HL-60/S4 treated with retinoic acid at 250 ng/mL for 4 days and 3 days (cell line): ENCODE results near the gene SLC48A1.

Experiments used
- in situ Hi-C: fragments of 300-500 bp; cut with MboI; formaldehyde crosslinking; loops from 2 replicates; pipeline ENCODE4 v1.7.0; 2022; ENCODE audit warnings: low sequenced_read_pairs

Gene SLC48A1

DNA sequence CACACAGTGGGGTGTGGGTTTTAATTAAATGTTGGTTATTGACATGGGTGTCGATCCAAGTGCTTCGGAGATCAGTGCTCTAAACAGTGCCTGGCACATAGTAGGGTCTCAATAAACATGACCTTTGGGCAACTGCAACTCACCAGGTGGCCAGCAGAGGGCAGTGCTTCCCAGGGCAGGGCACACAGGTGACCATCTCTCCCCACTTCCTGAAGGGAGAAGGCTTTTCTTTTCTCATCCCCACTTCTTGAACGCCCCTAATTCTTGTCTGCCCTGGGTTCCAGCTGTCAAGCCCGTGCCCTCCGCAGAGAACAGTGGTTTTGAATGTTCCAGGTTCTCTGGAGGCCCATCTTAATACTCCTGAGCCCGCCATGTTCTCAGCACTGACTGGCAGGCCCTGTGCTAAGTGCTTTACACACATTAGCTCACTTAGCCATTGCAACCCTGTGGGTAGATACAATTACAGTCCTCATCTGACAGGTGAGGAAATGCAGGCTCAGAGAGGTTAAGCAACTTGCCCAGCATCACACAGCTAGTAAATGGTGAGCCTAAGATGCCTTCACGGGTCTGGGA, 30.7 kb upstream of the SLC48A1 start:
- in situ Hi-C loops, result loop anchor here (25.0 kb wide), 1 partner anchor 420 kb away; the partner anchor contains the start of gene ASB8

DNA sequence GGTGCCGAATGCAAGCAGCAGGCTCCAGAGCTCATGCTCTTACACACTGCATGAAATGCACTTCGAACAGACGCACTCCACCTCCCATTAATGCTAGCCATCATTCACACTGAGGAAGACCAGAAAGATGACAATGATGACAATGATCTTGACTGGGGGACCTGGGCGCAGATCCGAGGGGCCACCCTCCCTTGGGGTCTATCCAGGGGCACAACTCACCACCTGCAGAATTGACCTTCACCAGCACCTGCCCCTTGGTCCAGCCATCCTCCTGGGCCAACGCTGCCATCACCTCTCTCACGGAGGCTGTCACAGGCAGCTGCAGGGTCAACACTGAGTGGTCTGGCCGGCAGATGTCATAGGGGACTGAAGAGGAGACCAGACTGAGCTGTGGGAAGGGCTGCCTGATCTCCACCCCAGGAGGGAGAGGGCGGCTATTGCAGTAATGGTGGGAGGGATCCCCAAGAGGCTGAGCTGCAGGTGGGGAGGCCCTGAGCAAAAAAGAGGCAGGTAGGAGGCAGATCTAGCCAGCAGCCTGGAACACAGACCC, 29.7 kb upstream of the SLC48A1 start:
- in situ Hi-C loops, result loop anchor here (25.0 kb wide), 1 partner anchor 419 kb away; the partner anchor contains the start of gene ASB8

DNA sequence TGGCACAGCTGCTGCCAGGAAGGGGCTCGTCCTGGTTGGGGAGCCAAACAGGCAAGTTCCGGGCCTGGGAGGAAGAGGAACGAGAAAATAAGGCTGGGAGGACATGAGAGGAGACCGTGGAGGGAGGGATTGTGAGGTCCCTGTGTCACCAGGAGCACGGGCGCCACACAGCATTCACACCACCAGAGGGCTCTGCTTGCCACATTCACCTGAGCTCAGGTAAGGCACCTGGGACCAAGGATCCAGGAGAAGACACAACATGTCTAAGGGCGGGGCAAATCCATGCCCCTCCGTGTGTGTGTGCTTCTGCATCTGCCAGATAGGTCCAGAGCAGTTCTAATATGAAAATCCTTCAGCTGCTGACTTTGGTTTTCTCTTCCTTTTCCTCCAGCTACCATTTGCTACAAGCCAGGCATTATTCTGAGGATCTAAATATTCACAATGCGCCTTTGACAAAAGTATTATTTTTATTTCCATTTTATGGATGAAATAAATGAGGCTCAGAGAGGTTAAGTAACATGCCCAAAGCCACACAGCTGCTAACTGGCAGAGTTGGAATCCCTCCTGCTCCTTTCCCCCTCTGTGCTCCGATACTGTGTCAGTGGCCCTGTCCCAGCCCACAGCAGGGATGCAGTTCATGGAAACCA, 28.9 kb upstream of the SLC48A1 start:
- in situ Hi-C loops, result loop anchor here (25.0 kb wide), 1 partner anchor 418 kb away; the partner anchor contains the start of gene ASB8

DNA sequence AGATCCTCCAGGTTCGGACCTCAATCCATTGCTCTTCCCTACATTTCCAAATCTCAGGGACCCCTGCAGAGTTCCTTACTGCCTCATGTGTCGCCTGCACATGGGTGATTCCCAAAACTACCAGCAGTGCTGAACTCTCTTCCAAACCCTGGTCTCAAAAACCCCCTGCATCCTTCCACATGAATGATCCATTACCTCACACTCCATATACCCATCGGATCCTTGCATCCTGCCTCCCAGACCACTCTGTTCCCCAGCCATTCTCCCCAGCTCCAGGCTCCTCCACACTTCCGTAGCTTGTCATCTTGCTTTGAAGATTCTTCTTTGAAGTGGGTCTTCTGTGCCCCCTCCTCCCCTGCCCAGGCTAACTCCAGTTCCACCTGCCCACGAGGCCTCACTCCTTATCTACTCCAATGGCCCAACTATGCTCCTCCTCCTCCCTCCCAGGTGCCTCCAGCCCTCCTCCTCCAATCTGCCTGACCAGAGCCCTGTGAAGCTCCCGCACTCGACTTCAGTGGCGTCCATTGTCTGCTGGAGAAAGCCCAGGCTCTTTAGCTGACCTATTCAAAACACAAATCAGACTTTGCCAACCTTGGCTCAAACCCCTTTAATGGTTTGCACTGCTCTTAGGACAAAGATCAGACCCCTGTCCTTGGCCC, 28.1 kb upstream of the SLC48A1 start:
- in situ Hi-C loops, result loop anchor here (25.0 kb wide), 1 partner anchor 417 kb away; the partner anchor contains the start of gene ASB8

DNA sequence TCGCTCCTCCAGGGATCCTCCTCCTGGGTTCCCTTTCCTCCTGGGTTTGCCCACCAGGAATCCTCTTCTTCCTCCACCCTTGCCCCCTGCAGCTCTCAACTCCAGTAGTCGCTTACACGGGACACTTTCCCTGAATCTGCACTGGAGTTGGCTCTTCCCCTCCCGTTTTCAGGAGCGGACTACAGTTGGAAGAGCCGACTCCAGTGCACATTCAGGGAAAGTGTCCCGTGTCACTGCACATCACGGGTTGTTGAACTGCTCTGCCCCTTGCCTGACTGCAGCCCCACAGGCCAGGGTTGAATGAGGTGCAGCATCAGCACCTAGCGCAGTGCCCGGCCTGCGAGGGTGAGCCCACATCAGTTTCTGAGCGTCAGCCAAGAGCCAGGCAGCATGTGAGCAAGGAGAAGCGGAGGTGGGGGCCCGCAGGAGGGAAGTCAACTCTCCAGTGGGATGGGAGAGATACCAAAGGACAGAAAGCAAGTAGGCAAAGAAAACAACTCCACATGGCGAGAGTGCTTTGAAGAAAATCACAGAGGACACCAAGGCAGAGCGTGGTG, 27.5 kb upstream of the SLC48A1 start:
- in situ Hi-C loops, result loop anchor here (25.0 kb wide), 1 partner anchor 417 kb away; the partner anchor contains the start of gene ASB8

DNA sequence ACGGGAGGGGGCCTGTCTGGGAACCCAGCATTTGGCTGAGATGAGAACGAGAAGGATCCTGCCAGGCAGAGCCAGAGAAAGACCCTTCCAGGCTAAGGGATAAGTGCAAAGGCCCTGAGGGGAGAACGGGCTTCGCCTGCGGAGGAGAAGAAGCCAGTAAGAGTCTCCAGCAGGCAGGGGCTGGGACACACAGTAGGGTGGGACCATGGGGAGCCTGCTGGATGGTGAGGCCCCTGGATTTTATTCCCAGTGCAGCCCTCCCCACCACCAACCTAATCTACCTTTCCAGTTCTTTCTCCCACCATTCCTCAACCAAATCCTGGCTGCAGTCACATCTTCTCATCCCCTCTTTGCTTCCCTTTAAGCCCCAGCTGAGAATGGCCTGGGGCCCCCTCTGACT, 27.0 kb upstream of the SLC48A1 start:
- in situ Hi-C loops, result loop anchor here (25.0 kb wide), 1 partner anchor 416 kb away; the partner anchor contains the start of gene ASB8

DNA sequence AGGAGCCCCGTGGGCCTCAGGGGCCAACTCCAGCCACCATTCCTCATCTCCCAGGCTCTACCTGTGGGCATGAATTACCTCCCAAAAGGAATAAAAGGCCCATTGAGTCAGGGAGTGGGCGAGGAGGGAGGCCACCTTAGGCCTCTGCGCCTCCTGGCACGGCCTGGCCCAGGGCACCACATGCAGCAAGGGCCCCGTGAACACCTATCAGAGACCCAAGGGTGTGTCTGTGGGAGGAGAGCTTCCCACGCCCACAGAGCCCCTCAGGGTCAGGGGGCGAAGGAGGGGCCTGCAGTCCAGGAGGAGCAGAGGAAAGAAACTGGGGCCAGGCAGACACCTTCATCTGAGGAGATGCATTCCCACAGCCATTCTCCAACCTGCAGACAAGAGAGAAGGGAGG, 26.5 kb upstream of the SLC48A1 start:
- in situ Hi-C loops, result loop anchor here (25.0 kb wide), 1 partner anchor 416 kb away; the partner anchor contains the start of gene ASB8

DNA sequence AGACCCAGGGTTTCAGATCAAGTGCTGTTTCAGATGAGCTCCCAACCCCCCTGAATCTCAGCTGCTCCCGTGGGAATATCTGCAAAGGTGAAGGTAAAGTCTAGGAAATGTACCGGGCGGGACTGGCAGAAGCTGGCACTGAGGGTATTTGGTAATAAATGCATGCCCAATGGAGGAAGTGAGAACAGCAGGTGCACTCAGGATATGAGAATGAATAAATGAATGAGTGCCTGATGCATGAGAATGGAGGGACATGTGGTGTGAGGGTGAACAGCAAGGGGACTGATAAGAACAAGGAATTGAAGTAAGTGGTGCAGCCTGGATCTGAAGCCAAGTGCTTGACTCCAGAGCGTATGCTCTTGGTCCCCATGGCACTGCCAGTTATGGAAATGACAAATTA, 25.9 kb upstream of the SLC48A1 start:
- in situ Hi-C loops, result loop anchor here (25.0 kb wide), 1 partner anchor 415 kb away; the partner anchor contains the start of gene ASB8

DNA sequence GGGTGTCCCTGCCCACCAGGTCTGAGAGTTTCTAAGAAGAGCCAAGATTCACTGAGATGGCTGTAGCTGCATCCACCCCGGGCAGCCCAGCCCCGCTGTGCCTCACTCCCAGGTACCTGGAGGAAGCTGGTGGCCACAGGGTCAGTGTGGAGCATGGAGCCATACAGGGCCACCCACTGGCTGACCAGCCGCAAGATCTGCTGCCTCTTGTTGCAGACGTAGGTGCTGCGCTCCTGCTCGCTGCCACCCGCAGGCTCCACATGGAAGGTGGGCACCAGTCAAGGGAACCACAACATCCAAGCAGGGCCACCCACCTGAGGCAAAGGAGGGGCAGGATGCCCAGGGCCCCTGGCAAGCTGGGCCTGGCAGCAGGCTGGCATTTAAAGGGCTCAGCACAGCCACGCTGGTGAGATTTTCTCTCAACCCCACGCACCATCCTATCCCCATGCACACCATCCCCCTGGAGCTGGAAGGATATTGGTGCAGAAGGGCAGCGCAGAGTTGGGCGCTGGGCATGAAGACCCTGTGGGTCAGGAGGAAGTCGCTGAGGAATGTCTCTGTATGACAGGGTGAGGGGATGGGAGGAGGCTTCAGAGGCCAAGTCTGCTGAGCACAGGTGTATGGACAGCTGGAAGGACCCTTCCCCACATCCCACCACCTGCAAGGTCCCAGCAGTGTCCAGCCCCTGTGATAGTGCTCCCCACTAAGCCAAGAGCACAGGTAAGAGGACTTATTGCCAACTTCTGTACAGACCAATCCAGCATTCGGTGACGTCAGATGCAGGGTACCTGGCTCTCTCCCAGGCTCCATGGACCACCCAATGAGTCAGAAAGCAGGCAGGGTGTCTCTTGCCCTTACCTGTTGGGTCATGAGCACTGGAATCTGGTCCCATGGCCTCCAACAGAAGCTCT, 25.2 kb upstream of the SLC48A1 start:
- in situ Hi-C loops, result loop anchor here (25.0 kb wide), 1 partner anchor 414 kb away; the partner anchor contains the start of gene ASB8

DNA sequence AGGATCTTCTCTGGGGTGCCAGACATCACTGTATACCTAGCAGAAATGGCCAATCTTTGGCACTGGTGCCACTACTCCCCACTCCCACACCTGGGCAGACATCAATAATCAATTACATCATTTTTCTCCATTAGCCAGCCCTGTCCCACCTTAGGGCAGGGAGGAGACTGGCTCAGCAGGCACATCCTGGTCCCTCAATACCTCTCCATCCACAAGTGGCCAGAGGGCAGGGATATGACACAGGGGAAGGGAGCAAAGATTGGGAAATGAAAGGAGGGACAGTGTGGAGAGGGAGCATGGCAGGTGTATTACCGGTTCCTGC, 24.6 kb upstream of the SLC48A1 start:
- in situ Hi-C loops, result loop anchor here (25.0 kb wide), 1 partner anchor 414 kb away; the partner anchor contains the start of gene ASB8

DNA sequence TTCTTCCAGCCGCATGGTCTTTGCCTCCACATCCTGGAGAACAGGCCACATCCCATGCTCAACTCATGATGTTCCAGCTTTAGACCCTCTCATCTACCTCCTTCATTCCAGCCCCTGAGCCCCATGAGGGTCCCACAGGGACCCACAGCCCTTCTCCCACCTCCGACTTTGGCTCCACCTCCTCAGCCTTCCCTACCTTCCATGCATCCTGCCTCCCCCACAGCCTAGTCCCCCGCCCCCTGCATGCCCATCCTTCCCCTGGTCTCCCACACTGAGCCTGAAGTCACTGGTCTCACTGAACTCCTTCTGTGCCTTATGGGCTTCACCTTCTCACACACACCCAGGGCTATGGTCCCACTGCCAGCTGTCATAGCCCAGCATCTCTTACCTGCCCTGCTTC, 24.1 kb upstream of the SLC48A1 start:
- in situ Hi-C loops, result loop anchor here (25.0 kb wide), 1 partner anchor 413 kb away; the partner anchor contains the start of gene ASB8

DNA sequence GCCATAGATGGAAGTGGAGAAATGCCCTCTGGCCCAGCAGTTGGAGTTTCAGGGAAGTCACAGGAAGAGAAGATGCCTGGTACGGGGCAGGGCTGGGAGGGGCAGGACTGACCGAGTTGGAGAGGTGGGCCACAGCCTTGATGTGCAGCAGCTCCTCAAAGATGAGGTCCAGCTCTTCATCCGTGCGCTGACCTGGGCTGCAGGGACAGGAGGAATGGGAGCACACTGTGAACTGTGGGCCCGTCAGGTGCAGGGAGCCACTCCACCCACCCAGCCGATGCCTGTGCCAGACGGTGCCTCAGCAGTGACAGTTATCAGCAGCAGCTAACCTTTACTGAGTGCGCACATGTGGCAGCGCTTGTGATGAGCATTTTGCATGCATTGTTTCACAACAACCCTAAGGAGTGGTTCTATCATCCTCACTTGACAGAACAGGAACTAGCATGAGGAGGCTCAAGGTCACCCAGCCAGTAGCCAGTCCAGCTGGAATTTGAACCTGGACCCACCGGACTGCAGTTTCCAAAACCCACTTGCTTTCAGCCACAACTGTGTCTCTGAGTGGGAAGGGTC, 22.7 kb upstream of the SLC48A1 start:
- in situ Hi-C loops, result no loop called here

DNA sequence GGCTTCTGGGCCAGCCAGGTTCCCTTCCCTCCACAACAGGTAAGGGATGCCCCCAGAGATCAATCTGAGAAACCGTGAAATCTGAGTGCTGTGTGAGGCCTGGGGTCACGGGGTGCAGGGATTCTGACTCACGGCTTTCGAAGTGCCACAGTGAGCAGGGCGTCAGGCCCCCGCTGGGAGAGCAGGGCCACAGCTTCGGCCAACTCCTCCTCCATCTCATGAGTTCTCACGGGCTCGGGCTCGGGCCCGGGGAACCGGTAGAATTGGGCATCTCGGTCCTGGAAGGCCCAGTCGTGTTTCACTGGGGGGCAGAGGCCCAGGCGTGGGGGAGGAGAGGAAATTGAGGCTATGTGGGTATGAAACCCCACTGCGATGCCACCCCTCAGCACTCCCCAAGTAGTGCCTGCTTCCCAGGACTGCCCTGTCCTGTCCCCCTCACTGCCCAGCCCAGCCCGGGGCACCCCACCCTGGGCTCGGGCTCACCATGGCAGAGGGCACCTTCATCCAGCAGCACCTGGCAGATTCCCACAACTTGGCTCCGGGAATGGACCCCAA, 22.0 kb upstream of the SLC48A1 start:
- in situ Hi-C loops, result no loop called here

DNA sequence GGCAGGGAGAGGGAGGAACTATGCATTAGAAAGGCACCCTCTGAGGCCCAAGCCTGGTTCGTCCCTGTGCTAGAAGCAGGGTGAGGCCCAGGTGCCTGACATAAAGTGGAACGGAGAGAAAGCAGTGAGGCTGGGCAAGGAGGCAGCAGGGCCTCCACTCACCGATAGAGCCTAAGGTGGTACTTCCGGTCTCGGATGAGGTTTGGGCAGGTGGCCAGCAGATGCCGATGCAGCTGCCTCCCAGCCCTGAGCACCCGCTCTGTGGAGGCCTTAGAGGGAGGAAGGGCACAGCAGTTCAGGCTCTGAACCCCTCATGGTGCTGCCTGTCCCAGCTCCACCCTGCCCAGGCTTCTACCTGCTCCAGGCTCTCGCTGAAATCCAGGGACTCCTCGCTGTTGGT, 21.5 kb upstream of the SLC48A1 start:
- in situ Hi-C loops, result no loop called here

DNA sequence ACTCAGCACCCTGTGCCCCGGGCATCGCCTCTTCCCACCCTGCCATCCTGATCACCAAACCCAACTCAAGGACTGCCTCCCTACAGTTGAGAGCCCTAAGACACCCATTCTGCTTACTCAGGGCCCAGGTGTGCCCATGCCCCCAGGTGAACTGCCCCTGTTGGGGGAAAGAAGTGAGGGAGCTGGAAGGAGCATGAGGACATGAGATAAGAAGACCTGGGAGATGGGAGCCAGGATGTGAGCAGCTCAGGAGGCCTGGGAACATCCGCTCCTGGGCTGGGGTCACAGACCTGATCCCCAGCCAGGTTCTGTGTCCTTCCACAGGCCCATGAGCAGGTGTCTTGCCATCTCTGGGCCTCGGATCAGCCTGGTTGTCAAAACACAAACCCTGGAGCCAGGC, 20.9 kb upstream of the SLC48A1 start:
- in situ Hi-C loops, result no loop called here

DNA sequence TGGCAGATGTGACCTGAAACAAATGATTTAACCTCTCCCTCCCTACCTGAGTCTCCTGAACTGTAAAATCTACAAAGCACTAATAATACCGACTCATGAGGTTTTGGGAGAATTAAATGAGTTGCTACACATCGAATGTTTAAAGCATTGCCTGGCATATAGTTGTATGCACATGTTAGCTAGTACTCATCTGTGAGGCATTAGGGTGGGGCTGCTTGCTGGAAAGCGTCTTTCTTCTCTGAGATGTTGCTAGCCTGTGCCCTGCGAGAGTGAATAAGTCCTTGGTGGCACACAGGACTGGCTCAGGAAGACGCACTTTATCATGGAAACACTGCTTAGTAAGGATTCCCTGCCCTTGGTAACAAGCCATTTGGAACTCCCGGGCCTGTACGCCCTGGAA, 20.5 kb upstream of the SLC48A1 start:
- in situ Hi-C loops, result no loop called here

DNA sequence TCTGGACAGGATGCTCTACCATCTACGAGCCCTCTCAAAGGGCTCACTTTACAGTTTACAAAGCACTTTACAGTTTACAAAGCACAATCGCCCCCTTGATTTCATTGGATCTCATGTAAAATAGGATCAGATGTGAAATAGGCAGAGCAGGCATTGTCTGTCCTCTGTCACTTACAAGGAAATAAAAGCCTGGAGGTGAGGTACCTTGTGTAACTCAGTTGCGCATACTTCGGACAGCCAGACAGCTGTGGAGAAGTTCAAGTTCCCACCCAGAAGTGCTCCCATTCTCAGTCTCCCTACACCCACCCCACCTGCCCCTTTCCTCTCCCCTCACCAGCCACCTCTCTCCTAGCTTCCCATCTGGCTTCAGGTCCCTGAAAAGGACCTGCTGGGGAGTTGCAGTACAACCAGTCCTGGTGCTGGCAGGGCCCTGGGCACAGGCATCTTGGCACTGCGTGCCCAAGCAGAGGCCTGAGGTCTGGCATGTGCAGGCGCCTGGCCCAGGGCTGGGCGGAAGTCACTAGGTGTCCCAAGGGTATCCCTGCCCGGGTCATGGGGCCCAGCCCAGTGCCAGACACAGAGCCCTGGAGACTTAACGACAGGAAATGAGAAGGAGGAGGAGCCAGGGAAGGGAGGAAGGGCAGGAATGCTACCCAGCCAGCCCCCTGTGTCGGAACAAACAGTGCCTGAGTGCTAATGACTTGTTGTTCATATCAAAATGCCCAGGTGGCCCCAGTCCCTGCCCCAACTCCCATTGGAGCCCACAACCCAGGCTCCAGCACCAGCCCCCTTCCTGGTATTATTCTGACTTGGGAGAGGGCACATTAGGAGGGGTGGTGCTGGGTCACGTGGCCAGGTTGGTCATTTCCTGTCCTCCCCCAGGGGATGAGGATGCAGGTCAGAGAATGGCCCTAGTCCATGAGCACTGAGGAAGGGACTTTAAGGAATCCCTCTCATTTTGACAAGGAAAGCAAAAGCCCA, 19.7 kb upstream of the SLC48A1 start:
- in situ Hi-C loops, result no loop called here

DNA sequence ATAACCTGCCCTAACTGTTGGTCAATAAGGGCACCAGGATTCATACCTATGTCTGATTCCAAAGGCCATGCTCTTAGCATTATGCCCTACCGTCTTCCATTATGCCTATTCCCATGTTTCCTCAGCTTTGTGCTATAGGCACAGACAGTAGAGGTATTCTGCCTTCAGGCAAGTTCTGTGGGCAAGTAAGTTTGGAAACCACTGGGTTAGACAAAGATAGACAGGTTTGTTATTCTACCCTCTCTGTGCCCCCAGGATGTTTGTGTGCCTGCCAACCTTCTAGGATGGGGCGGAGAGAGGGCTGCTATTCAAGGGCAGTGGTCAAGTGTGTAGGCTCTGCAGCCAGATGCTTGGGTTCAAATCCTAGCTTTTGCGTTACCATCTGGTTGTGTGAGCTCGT, 18.9 kb upstream of the SLC48A1 start:
- in situ Hi-C loops, result no loop called here
